ENCODE results near the gene CIROP.

The CIROP gene

GRCh38 chr14:23052671-23053070 lies 52.1 kb downstream of the CIROP start:
- no peak overlapping the region for H3K4me3 ChIP-seq (replicated peaks; ENCODE audit: low read depth, low read length)
- no peak for DNase-seq (ENCODE audit: extremely low read depth, insufficient read length)
- no peaks in the 10 kb centered on the region for H3K27me3 ChIP-seq (replicated peaks; ENCODE audit: control insufficient read depth, insufficient read depth, low read length)
- TF ChIP-seq CTCF (IDR thresholded peaks at IDR 0.05; ENCODE audit: insufficient read depth, low read length, poor library complexity, severe bottlenecking): no peak
- H3K36me3 ChIP-seq (ENCODE audit: control insufficient read depth, insufficient read depth, low read length): no peaks in the 10 kb centered on the region

GRCh38 chr14:23052182-23052623 lies 52.6 kb downstream of the CIROP start:
- DNase-seq (ENCODE audit: extremely low read depth, insufficient read length): no peak
- Histone ChIP-seq H3K27me3 (replicated peaks; ENCODE audit: control insufficient read depth, insufficient read depth, low read length) (no peaks in the 10 kb centered on the region), H3K36me3 (ENCODE audit: control insufficient read depth, insufficient read depth, low read length) (no peaks in the 10 kb centered on the region), H3K4me3 (replicated peaks; ENCODE audit: low read depth, low read length) (no peak overlapping the region)
- TF ChIP-seq CTCF (IDR thresholded peaks at IDR 0.05; ENCODE audit: insufficient read depth, low read length, poor library complexity, severe bottlenecking): no peak

- DNase-seq (ENCODE audit: extremely low read depth, insufficient read length): no peak
- no peaks in the 10 kb centered on the region for H3K27me3 ChIP-seq (replicated peaks; ENCODE audit: control insufficient read depth, insufficient read depth, low read length)
- TF ChIP-seq CTCF (IDR thresholded peaks at IDR 0.05; ENCODE audit: insufficient read depth, low read length, poor library complexity, severe bottlenecking): no peak
- no peaks in the 10 kb centered on the region for H3K36me3 ChIP-seq (ENCODE audit: control insufficient read depth, insufficient read depth, low read length)
- H3K4me3 ChIP-seq (replicated peaks; ENCODE audit: low read depth, low read length): no peak overlapping the region
These were observed 53.4 kb downstream of the CIROP start for GRCh38 chr14:23051141-23052057.

Data from GM06990 (cell line).